RWPE2 (cell line): ENCODE measurements around the gene ACLY.

ENCODE experiments used
- ATAC-seq: fragments of 200-7000 bp; cut with Tn5 transposase; 3 replicates; pipeline ENCODE4 v1.9.1; 2021; ENCODE audit warnings: low read depth
- DNase-seq: peaks from one replicate; pipeline ENCODE4 v3.0.0-alpha.2; 2020; ENCODE audit warnings: low spot score
- H3K27ac ChIP-seq: fragments of 450-650 bp; 2 replicates; pipeline ENCODE4 v1.5.1; 2017; ENCODE audit warnings: mild to moderate bottlenecking; ENCODE audit not compliant: poor library complexity, severe bottlenecking
- H3K27me3 ChIP-seq: fragments of 250-450 bp; sonication (Bioruptor Pico); 2 replicates; pipeline ENCODE4 v1.5.1; 2021; ENCODE audit warnings: mild to moderate bottlenecking, moderate library complexity; ENCODE audit not compliant: insufficient read depth, poor library complexity, severe bottlenecking
- H3K36me3 ChIP-seq: fragments of 250-450 bp; sonication (Bioruptor Pico); 2 replicates; pipeline ENCODE4 v1.5.1; 2020; ENCODE audit warnings: low read depth, mild to moderate bottlenecking, moderate library complexity
- H3K4me1 ChIP-seq: fragments of 250-450 bp; sonication (Bioruptor Pico); 2 replicates; pipeline ENCODE4 v1.5.1; 2021; ENCODE audit warnings: mild to moderate bottlenecking, moderate library complexity; ENCODE audit not compliant: insufficient read depth, poor library complexity, severe bottlenecking
- H3K4me3 ChIP-seq: fragments of 250-450 bp; sonication (Bioruptor Pico); 2 replicates; pipeline ENCODE4 v1.5.1; 2021; ENCODE audit warnings: mild to moderate bottlenecking, moderate library complexity; ENCODE audit not compliant: severe bottlenecking
- H3K9me3 ChIP-seq: fragments of 250-450 bp; sonication (Bioruptor Pico); 2 replicates; pipeline ENCODE4 v1.5.1; 2021; ENCODE audit warnings: mild to moderate bottlenecking, moderate library complexity; ENCODE audit not compliant: severe bottlenecking
- TF ChIP-seq, protein P1 (sequence below): fragments of 450-650 bp; IDR thresholded peaks from one replicate; pipeline ENCODE4 v1.5.1; 2017; ENCODE audit warnings: mild to moderate bottlenecking, moderate library complexity; ENCODE audit not compliant: poor library complexity, severe bottlenecking

ACLY gene

DNA sequence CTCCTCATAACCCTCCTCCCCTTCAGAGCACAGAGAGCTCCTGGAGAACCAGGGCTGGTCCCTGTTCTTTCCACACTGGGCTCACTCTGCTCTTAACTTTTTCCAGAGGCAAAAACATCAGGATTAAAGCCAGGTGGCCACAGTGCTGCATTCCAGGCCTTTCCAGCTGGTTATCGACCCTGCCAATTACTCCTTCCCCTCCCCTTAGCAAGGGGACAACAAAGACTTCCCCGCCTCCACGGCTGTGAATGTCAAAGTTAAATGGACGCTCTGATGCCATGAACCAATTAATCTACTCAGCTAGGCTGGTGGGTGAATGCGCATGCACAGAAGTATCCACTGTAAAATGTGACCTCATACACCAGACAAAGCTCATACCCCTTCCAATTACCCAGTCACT, 23.1 kb downstream of the ACLY start:
- DNase-seq (no peak), ATAC-seq (no peak)
- Histone ChIP-seq H3K4me3 (no peak overlapping the region), H3K27ac (no peak overlapping the region), H3K9me3 (no peaks in the 10 kb centered on the region), H3K27me3 (no peaks in the 10 kb centered on the region), H3K4me1 (no peaks in the 10 kb centered on the region), H3K36me3 (peaks cover 89% of the 10 kb centered on the region)
- TF ChIP-seq, protein P1, sequence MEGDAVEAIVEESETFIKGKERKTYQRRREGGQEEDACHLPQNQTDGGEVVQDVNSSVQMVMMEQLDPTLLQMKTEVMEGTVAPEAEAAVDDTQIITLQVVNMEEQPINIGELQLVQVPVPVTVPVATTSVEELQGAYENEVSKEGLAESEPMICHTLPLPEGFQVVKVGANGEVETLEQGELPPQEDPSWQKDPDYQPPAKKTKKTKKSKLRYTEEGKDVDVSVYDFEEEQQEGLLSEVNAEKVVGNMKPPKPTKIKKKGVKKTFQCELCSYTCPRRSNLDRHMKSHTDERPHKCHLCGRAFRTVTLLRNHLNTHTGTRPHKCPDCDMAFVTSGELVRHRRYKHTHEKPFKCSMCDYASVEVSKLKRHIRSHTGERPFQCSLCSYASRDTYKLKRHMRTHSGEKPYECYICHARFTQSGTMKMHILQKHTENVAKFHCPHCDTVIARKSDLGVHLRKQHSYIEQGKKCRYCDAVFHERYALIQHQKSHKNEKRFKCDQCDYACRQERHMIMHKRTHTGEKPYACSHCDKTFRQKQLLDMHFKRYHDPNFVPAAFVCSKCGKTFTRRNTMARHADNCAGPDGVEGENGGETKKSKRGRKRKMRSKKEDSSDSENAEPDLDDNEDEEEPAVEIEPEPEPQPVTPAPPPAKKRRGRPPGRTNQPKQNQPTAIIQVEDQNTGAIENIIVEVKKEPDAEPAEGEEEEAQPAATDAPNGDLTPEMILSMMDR, result no peak

DNA sequence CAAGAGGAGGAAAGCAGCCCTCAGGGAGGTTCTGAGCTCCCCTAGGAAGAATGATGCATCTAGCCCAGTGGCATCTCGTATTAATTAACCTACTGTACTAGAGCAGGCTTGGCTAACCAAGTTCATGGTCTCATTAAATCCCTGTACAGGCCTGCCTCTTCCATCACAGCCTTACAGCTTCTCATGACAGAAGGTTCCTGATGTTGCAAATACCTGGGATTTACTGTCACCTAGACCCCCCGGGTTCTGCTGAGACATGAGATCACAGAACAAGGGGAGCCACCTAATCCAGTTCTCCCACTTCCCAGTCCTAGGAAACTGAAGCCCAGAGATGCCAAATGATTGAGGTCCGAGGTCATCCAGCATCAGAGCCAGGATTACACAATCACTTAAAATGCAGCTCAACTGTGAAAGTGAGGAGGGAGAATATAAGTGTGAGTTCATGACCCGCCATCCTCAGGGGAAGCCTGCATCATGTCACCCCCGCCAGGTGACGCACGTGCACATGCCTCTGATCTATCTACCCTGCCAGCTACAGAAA, 23.9 kb downstream of the ACLY start:
- TF ChIP-seq, protein P1, result no peak
- Histone ChIP-seq H3K27me3 (no peaks in the 10 kb centered on the region), H3K9me3 (no peaks in the 10 kb centered on the region), H3K4me1 (no peaks in the 10 kb centered on the region), H3K27ac (no peak overlapping the region), H3K4me3 (no peak overlapping the region), H3K36me3 (peaks cover 91% of the 10 kb centered on the region)
- ATAC-seq (no peak), DNase-seq (no peak)

DNA sequence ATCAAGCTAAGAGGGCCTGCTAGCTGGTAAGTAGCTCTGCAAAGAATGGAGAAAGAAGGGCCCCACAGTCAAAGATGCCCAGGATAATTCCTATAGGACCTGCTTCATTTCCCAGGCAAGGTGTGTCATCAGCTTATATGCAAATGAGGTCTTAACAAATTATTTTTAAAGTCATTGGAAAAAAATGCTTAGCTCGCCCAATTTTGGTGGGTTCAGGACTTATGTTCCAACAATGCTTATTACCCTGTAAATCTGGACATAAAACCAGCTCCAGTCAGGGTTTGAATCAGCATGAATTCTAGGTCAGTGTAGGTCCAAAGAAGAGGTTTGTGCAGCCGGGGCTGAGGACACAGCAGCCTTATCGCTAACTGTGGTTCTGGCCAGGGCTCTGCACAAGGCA, 25.4 kb downstream of the ACLY start:
- Histone ChIP-seq H3K9me3 (no peaks in the 10 kb centered on the region), H3K36me3 (peaks cover 93% of the 10 kb centered on the region), H3K4me3 (no peak overlapping the region), H3K4me1 (no peaks in the 10 kb centered on the region), H3K27me3 (no peaks in the 10 kb centered on the region), H3K27ac (no peak overlapping the region)
- no peak for ATAC-seq
- TF ChIP-seq, protein P1, result no peak
- no peak for DNase-seq

DNA sequence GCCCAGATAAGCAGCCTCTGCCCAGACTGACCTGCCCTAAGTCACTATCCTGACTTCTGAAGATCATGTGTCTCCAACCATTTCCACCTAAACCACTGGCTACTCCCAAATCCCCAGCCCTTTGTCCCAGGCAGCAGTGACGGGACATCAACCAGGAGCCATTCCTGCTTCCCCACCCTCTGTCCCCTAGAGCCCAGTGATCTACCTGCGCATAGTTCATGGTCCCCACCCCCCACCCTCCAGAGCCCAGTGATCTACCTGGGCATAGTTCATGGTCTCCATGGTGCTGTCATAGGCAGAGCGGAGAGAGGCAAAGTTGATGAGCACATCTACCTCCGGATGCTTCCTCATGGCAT, 26.8 kb downstream of the ACLY start:
- H3K4me3 ChIP-seq, result no peak overlapping the region
- TF ChIP-seq, protein P1, result no peak
- H3K4me1 ChIP-seq, result no peaks in the 10 kb centered on the region
- peaks cover 93% of the 10 kb centered on the region for H3K36me3 ChIP-seq
- H3K27ac ChIP-seq, result no peak overlapping the region
- H3K27me3 ChIP-seq, result no peaks in the 10 kb centered on the region
- DNase-seq, result no peak
- no peak for ATAC-seq
- no peaks in the 10 kb centered on the region for H3K9me3 ChIP-seq

DNA sequence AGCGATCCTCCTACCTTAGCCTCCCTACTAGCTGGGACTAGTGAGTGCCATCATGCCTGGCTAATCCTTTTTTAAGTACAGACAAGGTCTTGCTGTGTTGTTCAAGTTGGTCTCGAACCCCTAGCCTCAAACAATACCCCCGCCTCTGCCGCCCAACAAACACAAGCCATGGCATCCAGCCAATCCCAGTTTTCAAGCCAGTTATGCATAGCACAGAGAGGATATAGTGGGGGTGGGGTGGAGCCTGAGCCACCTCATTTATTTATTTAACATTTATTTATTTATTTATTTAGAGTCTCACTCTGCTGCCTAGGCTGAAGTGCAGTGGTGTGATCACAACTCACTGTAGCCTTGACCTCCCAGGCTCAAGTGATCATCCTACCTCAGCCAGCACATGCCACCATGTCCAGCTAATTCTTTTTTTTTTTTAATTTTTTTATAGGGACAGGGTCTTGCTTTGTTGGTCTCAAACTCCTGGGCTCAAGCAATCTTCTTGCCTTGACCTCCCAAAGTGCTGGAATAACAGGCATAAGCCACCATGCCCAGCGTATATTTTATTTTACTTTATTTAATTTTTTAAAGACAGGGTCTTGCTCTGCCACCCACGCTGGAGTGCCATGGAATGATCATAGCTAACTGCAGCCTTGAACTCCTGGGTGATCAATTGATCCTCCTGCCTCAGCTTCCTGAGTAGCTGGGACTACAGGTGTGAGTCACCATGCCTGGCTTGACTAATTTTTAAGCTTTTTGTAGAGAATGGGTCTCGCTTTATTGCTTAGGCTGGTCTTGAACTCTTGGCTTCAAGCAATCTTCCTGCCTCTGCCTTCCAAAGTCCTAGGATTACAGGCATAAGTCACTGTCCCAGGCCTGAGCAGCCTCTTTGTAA, 27.4 kb downstream of the ACLY start:
- H3K4me3 ChIP-seq, result no peak overlapping the region
- H3K9me3 ChIP-seq, result no peaks in the 10 kb centered on the region
- ATAC-seq, result no peak
- H3K27me3 ChIP-seq, result no peaks in the 10 kb centered on the region
- H3K36me3 ChIP-seq, result peaks cover 93% of the 10 kb centered on the region
- H3K4me1 ChIP-seq, result no peaks in the 10 kb centered on the region
- DNase-seq, result no peak
- H3K27ac ChIP-seq, result no peak overlapping the region
- TF ChIP-seq, protein P1, result no peak
